AG04449 (cell line): ENCODE data around the gene LRBA.

Experiments
- CTCF ChIA-PET: fragments of 350-600 bp; formaldehyde crosslinking; extraction: SDS; loops from one replicate; lab custom pipeline; 2021; ENCODE audit warnings: antibody characterized with exemption; lab: Yijun Ruan, JAX
- POLR2A ChIA-PET: fragments of 400-600, 350-600 bp; formaldehyde crosslinking; extraction: SDS; loops from one replicate; lab custom pipeline; 2020; ENCODE audit warnings: antibody characterized with exemption, inconsistent platforms; lab: Yijun Ruan, JAX
- DNase-seq: peaks from one replicate; pipeline ENCODE4 v3.0.0-alpha.2; 2010; ENCODE audit warnings: low read depth, low spot score
- H3K4me3 ChIP-seq: 2 replicates; pipeline ENCODE4 v1.5.1; 2011; ENCODE audit warnings: low read depth, mild to moderate bottlenecking, control low read depth, low read length
- CTCF ChIP-seq: IDR thresholded peaks from one replicate; pipeline ENCODE4 v1.5.1; 2011; ENCODE audit warnings: mild to moderate bottlenecking, moderate library complexity, low read length, control low read depth, inconsistent platforms; ENCODE audit not compliant: insufficient read depth; ENCODE audit errors: missing control alignments

Gene LRBA

GRCh38 chr4:150419939-150420338, 595.1 kb downstream of the LRBA start:
- H3K4me3 ChIP-seq, result no peak overlapping the region
- DNase-seq, result no peak
- no peak for TF ChIP-seq CTCF
- CTCF ChIA-PET, result no interaction called here
- POLR2A ChIA-PET, result no interaction called here

- no peak for TF ChIP-seq CTCF
- H3K4me3 ChIP-seq, result no peak overlapping the region
- no peak for DNase-seq
- CTCF ChIA-PET, result no interaction called here
- POLR2A ChIA-PET, result no interaction called here
These were observed 596.2 kb downstream of the LRBA start for GRCh38 chr4:150418757-150419410.

GRCh38 chr4:150415213-150415612, 599.9 kb downstream of the LRBA start:
- DNase-seq, result no peak
- ChIA-PET CTCF (interaction anchor here (1.0 to 1.1 kb wide), 2 partner anchors 22 to 452 kb away, joined by 3 to 4 read pairs; no protein-coding TSS in a partner anchor), POLR2A (no interaction called here)
- TF ChIP-seq CTCF, result no peak
- H3K4me3 ChIP-seq, result no peak overlapping the region

- ChIA-PET CTCF (no interaction called here), POLR2A (no interaction called here)
- TF ChIP-seq CTCF, result no peak
- no peak for DNase-seq
- H3K4me3 ChIP-seq, result no peak overlapping the region
These were observed 603.6 kb downstream of the LRBA start for GRCh38 chr4:150411520-150411919.

GRCh38 chr4:150402871-150403272, 612.2 kb downstream of the LRBA start:
- DNase-seq, result no peak
- TF ChIP-seq CTCF, result no peak
- H3K4me3 ChIP-seq, result no peak overlapping the region
- POLR2A ChIA-PET, result no interaction called here
- CTCF ChIA-PET, result interaction anchor here (1.4 kb wide), 1 partner anchor 17 kb away, joined by 3 read pairs; no protein-coding TSS in a partner anchor

GRCh38 chr4:150401083-150401687, 613.9 kb downstream of the LRBA start:
- CTCF ChIA-PET, result no interaction called here
- no peak for TF ChIP-seq CTCF
- POLR2A ChIA-PET, result no interaction called here
- no peak overlapping the region for H3K4me3 ChIP-seq
- no peak for DNase-seq
